DND-41 (cell line): Measurements from ENCODE around the gene GALE.

ENCODE experiments used
- ATAC-seq: fragments of 200-7000 bp; cut with Tn5 transposase; 3 replicates; pipeline ENCODE4 v1.9.1; 2021; ENCODE audit warnings: low read depth; ENCODE audit not compliant: insufficient read depth
- DNase-seq: peaks from one replicate; pipeline ENCODE4 v3.0.0-alpha.2; 2020
- H2AFZ ChIP-seq: 2 replicates; pipeline ENCODE4 v1.6.0; 2012; ENCODE audit warnings: low read depth, low read length
- H3K27ac ChIP-seq: 2 replicates; pipeline ENCODE4 v1.5.1; 2012; ENCODE audit warnings: low read length, inconsistent platforms
- H3K27me3 ChIP-seq: fragments of 200-600 bp; sonication (generic); 2 replicates; pipeline ENCODE4 v1.6.0; 2012; ENCODE audit warnings: low read length, mild to moderate bottlenecking, inconsistent platforms; ENCODE audit not compliant: insufficient read depth, poor library complexity
- H3K36me3 ChIP-seq: 2 replicates; pipeline ENCODE4 v1.5.1; 2012; ENCODE audit warnings: low read length, inconsistent platforms; ENCODE audit not compliant: insufficient read depth
- H3K4me1 ChIP-seq: 2 replicates; pipeline ENCODE4 v1.5.1; 2012; ENCODE audit warnings: mild to moderate bottlenecking, low read length; ENCODE audit not compliant: insufficient read depth
- H3K4me2 ChIP-seq: 2 replicates; pipeline ENCODE4 v1.6.0; 2012; ENCODE audit warnings: mild to moderate bottlenecking, moderate library complexity, low read length, inconsistent platforms; ENCODE audit not compliant: insufficient read depth
- H3K4me3 ChIP-seq, 2 experiments: fragments of 200-600 bp in 1 of 2; shearing (Covaris generic) in 1 of 2; 2 replicates each; pipeline ENCODE4 v1.5.1; 2012 to 2016; ENCODE audit warnings: inconsistent platforms in 2 of 2, low read length in 2 of 2, mild to moderate bottlenecking in 2 of 2, low read depth in 1 of 2, moderate library complexity in 1 of 2
- H3K79me2 ChIP-seq: 2 replicates; pipeline ENCODE4 v1.6.0; 2012; ENCODE audit warnings: low read length, inconsistent platforms; ENCODE audit not compliant: insufficient read depth
- H3K9ac ChIP-seq: 2 replicates; pipeline ENCODE4 v1.6.0; 2012; ENCODE audit warnings: low read depth, mild to moderate bottlenecking, inconsistent platforms, low read length, moderate library complexity
- H3K9me3 ChIP-seq: 2 replicates; pipeline ENCODE4 v1.5.1; 2012; ENCODE audit warnings: low read length, moderate library complexity, mild to moderate bottlenecking, inconsistent platforms; ENCODE audit not compliant: insufficient read depth, severe bottlenecking
- H4K20me1 ChIP-seq: 2 replicates; pipeline ENCODE4 v1.6.0; 2012; ENCODE audit warnings: low read length; ENCODE audit not compliant: insufficient read depth
- CTCF ChIP-seq: IDR thresholded peaks from 2 replicates; pipeline ENCODE4 v1.5.1; 2012; ENCODE audit warnings: borderline replicate concordance, low read length, moderate library complexity, mild to moderate bottlenecking; ENCODE audit not compliant: poor library complexity, severe bottlenecking; ENCODE audit errors: extremely low read depth
- EZH2 ChIP-seq: IDR thresholded peaks from 3 replicates; pipeline ENCODE4 v1.6.1; 2012; ENCODE audit warnings: borderline replicate concordance, low read depth, mild to moderate bottlenecking, moderate library complexity, low read length, inconsistent platforms; ENCODE audit not compliant: severe bottlenecking

Gene GALE

GRCh38 chr1:23791516-23792047, 9.0 kb downstream of the GALE start:
- H3K4me2 ChIP-seq = peak overlapping the region; percentile 91
- ATAC-seq (peak; percentile 25; the same call in 2 of the 3 replicates), DNase-seq (no peak)
- peak overlapping the region; percentile 84 for H3K9ac ChIP-seq
- peak overlapping the region; percentile 98 for H2AFZ ChIP-seq
- H3K27me3 ChIP-seq = no peaks in the 10 kb centered on the region
- peaks cover 49% of the 10 kb centered on the region for H3K36me3 ChIP-seq
- no peaks in the 10 kb centered on the region for H3K9me3 ChIP-seq
- H4K20me1 ChIP-seq = peaks cover 15% of the 10 kb centered on the region; the same call in 1 of the 2 replicates
- H3K27ac ChIP-seq = peak overlapping the region; percentile 85
- H3K79me2 ChIP-seq = peaks cover 34% of the 10 kb centered on the region
- peak overlapping the region; percentile 84 to 97 for H3K4me3 ChIP-seq
- peaks cover 30% of the 10 kb centered on the region for H3K4me1 ChIP-seq
- no peak for TF ChIP-seq EZH2
- peak; percentile 2 for TF ChIP-seq CTCF

GRCh38 chr1:23790696-23791515, 9.6 kb downstream of the GALE start, which contains the start of gene LYPLA2:
Gene LYPLA2 (plus strand): TSS chr1:23791145. CDS start chr1:23792683, 1,538 bp downstream.
- H3K4me1 ChIP-seq = peaks cover 30% of the 10 kb centered on the region
- ATAC-seq (peak; percentile 96), DNase-seq (peak; percentile 91)

GRCh38 chr1:23788695-23789094, 11.9 kb downstream of the GALE start:
- H3K27ac ChIP-seq = no peak overlapping the region
- DNase-seq = no peak
- H3K27me3 ChIP-seq = no peaks in the 10 kb centered on the region
- no peak overlapping the region for H3K9ac ChIP-seq
- H3K36me3 ChIP-seq = peaks cover 55% of the 10 kb centered on the region
- H3K4me1 ChIP-seq = peaks cover 30% of the 10 kb centered on the region
- peaks cover 15% of the 10 kb centered on the region; the same call in 1 of the 2 replicates for H4K20me1 ChIP-seq
- TF ChIP-seq CTCF = no peak
- TF ChIP-seq EZH2 = no peak
- no peak overlapping the region for H3K4me2 ChIP-seq
- no peak for ATAC-seq
- peaks cover 37% of the 10 kb centered on the region for H3K79me2 ChIP-seq
- H3K4me3 ChIP-seq = no peak overlapping the region
- H2AFZ ChIP-seq = no peak overlapping the region
- no peaks in the 10 kb centered on the region for H3K9me3 ChIP-seq

More at GRCh38 chr1:23790696-23791515, 9.6 kb downstream of the GALE start, which contains the start of gene LYPLA2:
- no peaks in the 10 kb centered on the region for H3K27me3 ChIP-seq
- no peaks in the 10 kb centered on the region for H3K9me3 ChIP-seq
- peak within 1 kb of the TSS; percentile 84 for H3K9ac ChIP-seq
- peak within 1 kb of the TSS; percentile 98 for H2AFZ ChIP-seq
- H3K4me2 ChIP-seq = peak within 1 kb of the TSS; percentile 91
- TF ChIP-seq CTCF (no peak), EZH2 (no peak)
- peak within 1 kb of the TSS; percentile 85 for H3K27ac ChIP-seq
- peaks cover 34% of the 10 kb centered on the region for H3K79me2 ChIP-seq
- H3K36me3 ChIP-seq = peaks cover 49% of the 10 kb centered on the region
- peak within 1 kb of the TSS; percentile 84 to 97 for H3K4me3 ChIP-seq
- peaks cover 15% of the 10 kb centered on the region; the same call in 1 of the 2 replicates for H4K20me1 ChIP-seq
